GM23338 (cell line): ENCODE results near the gene UQCC2. TPM values are rescaled to one million over a fixed set of nuclear protein-coding genes. Genes with fewer than 3 reads are reported as not detected.

Source experiments
- CREB1 ChIP-seq: fragments of 250-450 bp; sonication (Bioruptor Pico); IDR thresholded peaks from 2 replicates; pipeline ENCODE4 v1.5.0; 2020; ENCODE audit warnings: low read depth, mild to moderate bottlenecking, moderate library complexity
- EZH2 ChIP-seq: fragments of 200-600 bp; sonication (generic); IDR thresholded peaks from one replicate; pipeline ENCODE4 v1.8.0; 2017; ENCODE audit warnings: antibody characterized with exemption, mild to moderate bottlenecking, low read depth; ENCODE audit not compliant: unreplicated experiment
- EZH2phosphoT487 ChIP-seq: fragments of 200-600 bp; sonication (generic); IDR thresholded peaks from one replicate; pipeline ENCODE4 v1.8.1; 2018; ENCODE audit warnings: antibody characterized with exemption; ENCODE audit not compliant: unreplicated experiment
- JUNB ChIP-seq: IDR thresholded peaks from one replicate; pipeline ENCODE4 v1.6.1; 2016; ENCODE audit warnings: antibody characterized with exemption; ENCODE audit not compliant: unreplicated experiment
- NANOG ChIP-seq: IDR thresholded peaks from 2 replicates; pipeline ENCODE4 v1.6.1; 2016; ENCODE audit warnings: antibody characterized with exemption, borderline replicate concordance
- POLR2AphosphoS5 ChIP-seq: IDR thresholded peaks from 2 replicates; pipeline ENCODE4 v1.6.1; 2016; ENCODE audit warnings: antibody characterized with exemption, low read depth
- STAT1 ChIP-seq: IDR thresholded peaks from one replicate; pipeline ENCODE4 v1.6.1; 2016; ENCODE audit warnings: antibody characterized with exemption; ENCODE audit not compliant: unreplicated experiment
- ZNF331 ChIP-seq: fragments of 250-450 bp; sonication (Bioruptor Pico); IDR thresholded peaks from 2 replicates; pipeline ENCODE4 v1.5.0; 2020; ENCODE audit warnings: low read depth, mild to moderate bottlenecking, moderate library complexity
- polyA plus RNA-seq: library from polyadenylated mRNA; unstranded; fragments of >200 nt; fragmentation: Nextera tagmentation; extraction: Ambion mirVana; gene quantifications from 2 replicates; pipeline ENCODE4 v1.2.1, GENCODE V29; 2016
- total RNA-seq: library from RNA; depleted of rRNA; stranded (reverse); fragments of >200 nt; shearing (Covaris generic); gene quantifications from 2 replicates; pipeline ENCODE4 v1.2.3, GENCODE V29; 2014
- TF ChIP-seq, protein P1 (sequence below): fragments of 250-450 bp; sonication (Bioruptor Pico); IDR thresholded peaks from 2 replicates; pipeline ENCODE4 v1.5.0; 2020; ENCODE audit warnings: mild to moderate bottlenecking, moderate library complexity
- TF ChIP-seq, protein P2 (sequence below), 2 experiments: fragments of 200-600 bp in 1 of 2; sonication (generic) in 1 of 2; conservative IDR thresholded peaks; 2 replicates each; pipeline versions ENCODE4 v1.5.1 to v1.6.1; 2016 to 2017; ENCODE audit warnings: antibody characterized with exemption in 2 of 2, low read depth in 2 of 2, mild to moderate bottlenecking in 2 of 2, moderate library complexity in 1 of 2
- TF ChIP-seq, protein P3 (sequence below): IDR thresholded peaks from 2 replicates; pipeline ENCODE4 v1.6.1; 2016; ENCODE audit warnings: antibody characterized with exemption

Gene UQCC2
- total and polyA plus RNA-seq, 2 experiments from 2014 or later = 48.9 to 379 TPM

DNA sequence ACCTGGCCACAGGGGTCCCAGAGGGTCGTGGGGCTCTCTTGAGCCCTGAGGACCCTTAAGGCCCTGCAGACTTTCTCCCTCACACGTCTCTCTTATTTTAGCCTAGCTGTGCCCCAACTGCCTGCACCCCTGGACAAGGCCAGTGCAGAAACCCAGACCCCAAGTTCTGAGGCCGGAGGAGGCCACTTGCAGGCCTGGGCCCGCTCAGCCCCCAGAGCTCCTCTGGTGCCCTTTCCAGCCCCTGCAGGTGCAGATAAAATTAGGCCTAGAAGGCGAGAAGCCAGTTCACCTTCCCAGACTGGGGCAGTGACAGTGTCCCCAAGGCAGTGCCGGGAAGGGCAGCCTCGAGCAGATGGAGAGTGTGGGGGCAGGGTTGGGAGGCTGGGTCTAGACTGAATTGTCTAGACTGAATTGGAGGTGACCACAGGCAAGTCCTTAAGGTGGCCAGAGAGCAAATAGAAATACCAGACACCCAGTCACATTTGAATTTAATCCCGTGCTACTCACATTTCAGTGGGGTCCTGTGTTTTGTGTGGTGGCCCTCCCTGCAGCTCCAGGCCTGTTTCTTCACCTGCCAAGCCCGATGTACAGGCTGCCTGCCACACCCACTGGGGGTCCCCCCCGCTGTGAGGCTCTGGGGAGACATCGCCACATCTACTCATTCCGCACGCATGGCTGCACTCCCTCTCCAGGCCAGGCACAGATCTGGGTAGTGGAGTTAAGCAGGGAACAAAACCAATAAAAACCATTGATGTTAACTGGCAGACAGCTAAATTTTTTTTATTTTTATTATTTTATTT lies 43.8 kb upstream of the UQCC2 start (continued):
- TF ChIP-seq, protein P1, sequence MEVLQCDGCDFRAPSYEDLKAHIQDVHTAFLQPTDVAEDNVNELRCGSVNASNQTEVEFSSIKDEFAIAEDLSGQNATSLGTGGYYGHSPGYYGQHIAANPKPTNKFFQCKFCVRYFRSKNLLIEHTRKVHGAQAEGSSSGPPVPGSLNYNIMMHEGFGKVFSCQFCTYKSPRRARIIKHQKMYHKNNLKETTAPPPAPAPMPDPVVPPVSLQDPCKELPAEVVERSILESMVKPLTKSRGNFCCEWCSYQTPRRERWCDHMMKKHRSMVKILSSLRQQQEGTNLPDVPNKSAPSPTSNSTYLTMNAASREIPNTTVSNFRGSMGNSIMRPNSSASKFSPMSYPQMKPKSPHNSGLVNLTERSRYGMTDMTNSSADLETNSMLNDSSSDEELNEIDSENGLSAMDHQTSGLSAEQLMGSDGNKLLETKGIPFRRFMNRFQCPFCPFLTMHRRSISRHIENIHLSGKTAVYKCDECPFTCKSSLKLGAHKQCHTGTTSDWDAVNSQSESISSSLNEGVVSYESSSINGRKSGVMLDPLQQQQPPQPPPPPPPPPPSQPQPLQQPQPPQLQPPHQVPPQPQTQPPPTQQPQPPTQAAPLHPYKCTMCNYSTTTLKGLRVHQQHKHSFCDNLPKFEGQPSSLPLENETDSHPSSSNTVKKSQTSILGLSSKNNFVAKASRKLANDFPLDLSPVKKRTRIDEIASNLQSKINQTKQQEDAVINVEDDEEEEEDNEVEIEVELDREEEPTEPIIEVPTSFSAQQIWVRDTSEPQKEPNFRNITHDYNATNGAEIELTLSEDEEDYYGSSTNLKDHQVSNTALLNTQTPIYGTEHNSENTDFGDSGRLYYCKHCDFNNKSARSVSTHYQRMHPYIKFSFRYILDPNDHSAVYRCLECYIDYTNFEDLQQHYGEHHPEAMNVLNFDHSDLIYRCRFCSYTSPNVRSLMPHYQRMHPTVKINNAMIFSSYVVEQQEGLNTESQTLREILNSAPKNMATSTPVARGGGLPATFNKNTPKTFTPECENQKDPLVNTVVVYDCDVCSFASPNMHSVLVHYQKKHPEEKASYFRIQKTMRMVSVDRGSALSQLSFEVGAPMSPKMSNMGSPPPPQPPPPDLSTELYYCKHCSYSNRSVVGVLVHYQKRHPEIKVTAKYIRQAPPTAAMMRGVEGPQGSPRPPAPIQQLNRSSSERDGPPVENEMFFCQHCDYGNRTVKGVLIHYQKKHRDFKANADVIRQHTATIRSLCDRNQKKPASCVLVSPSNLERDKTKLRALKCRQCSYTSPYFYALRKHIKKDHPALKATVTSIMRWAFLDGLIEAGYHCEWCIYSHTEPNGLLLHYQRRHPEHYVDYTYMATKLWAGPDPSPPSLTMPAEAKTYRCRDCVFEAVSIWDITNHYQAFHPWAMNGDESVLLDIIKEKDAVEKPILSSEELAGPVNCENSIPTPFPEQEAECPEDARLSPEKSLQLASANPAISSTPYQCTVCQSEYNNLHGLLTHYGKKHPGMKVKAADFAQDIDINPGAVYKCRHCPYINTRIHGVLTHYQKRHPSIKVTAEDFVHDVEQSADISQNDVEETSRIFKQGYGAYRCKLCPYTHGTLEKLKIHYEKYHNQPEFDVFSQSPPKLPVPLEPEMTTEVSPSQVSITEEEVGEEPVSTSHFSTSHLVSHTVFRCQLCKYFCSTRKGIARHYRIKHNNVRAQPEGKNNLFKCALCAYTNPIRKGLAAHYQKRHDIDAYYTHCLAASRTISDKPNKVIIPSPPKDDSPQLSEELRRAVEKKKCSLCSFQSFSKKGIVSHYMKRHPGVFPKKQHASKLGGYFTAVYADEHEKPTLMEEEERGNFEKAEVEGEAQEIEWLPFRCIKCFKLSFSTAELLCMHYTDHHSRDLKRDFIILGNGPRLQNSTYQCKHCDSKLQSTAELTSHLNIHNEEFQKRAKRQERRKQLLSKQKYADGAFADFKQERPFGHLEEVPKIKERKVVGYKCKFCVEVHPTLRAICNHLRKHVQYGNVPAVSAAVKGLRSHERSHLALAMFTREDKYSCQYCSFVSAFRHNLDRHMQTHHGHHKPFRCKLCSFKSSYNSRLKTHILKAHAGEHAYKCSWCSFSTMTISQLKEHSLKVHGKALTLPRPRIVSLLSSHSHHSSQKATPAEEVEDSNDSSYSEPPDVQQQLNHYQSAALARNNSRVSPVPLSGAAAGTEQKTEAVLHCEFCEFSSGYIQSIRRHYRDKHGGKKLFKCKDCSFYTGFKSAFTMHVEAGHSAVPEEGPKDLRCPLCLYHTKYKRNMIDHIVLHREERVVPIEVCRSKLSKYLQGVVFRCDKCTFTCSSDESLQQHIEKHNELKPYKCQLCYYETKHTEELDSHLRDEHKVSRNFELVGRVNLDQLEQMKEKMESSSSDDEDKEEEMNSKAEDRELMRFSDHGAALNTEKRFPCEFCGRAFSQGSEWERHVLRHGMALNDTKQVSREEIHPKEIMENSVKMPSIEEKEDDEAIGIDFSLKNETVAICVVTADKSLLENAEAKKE (CRISPR knock-in tag) = no peak
- no peak for TF ChIP-seq CREB1 (CRISPR knock-in tag)
- no peak for TF ChIP-seq EZH2phosphoT487
- no peak for TF ChIP-seq STAT1
- TF ChIP-seq, protein P2, sequence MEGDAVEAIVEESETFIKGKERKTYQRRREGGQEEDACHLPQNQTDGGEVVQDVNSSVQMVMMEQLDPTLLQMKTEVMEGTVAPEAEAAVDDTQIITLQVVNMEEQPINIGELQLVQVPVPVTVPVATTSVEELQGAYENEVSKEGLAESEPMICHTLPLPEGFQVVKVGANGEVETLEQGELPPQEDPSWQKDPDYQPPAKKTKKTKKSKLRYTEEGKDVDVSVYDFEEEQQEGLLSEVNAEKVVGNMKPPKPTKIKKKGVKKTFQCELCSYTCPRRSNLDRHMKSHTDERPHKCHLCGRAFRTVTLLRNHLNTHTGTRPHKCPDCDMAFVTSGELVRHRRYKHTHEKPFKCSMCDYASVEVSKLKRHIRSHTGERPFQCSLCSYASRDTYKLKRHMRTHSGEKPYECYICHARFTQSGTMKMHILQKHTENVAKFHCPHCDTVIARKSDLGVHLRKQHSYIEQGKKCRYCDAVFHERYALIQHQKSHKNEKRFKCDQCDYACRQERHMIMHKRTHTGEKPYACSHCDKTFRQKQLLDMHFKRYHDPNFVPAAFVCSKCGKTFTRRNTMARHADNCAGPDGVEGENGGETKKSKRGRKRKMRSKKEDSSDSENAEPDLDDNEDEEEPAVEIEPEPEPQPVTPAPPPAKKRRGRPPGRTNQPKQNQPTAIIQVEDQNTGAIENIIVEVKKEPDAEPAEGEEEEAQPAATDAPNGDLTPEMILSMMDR (conservative IDR thresholded peaks at IDR 0.05; ENCODE audit: low read depth in 2 of 2) = no peak
- no peak for TF ChIP-seq POLR2AphosphoS5
- no peak for TF ChIP-seq EZH2
- TF ChIP-seq JUNB = no peak
- no peak for TF ChIP-seq ZNF331 (CRISPR knock-in tag)
- TF ChIP-seq, protein P3, sequence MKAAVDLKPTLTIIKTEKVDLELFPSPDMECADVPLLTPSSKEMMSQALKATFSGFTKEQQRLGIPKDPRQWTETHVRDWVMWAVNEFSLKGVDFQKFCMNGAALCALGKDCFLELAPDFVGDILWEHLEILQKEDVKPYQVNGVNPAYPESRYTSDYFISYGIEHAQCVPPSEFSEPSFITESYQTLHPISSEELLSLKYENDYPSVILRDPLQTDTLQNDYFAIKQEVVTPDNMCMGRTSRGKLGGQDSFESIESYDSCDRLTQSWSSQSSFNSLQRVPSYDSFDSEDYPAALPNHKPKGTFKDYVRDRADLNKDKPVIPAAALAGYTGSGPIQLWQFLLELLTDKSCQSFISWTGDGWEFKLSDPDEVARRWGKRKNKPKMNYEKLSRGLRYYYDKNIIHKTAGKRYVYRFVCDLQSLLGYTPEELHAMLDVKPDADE = no peak
- TF ChIP-seq NANOG = no peak
